ENCODE data around the gene CEP72. TPM values are rescaled to one million over a fixed set of nuclear protein-coding genes. Genes with fewer than 3 reads are reported as not detected.
A peak's percentile ranks its signal among the peaks of the same experiment; 100 is the strongest.

CEP72 gene
- total RNA-seq, 1 donor from 2014 or later, result 0.32 TPM

GRCh38 chr5:588406-588995 lies 23.6 kb upstream of the CEP72 start:
- H3K27me3 ChIP-seq, result no peaks in the 10 kb centered on the region
- H3K36me3 ChIP-seq, result no peaks in the 10 kb centered on the region
- TF ChIP-seq CTCF (IDR thresholded peaks at IDR 0.05), result no peak
- H3K4me1 ChIP-seq, result no peaks in the 10 kb centered on the region
- H3K27ac ChIP-seq, result no peak overlapping the region
- DNase-seq (ENCODE audit: low spot score in 2 of 2), result no peak
- no peak overlapping the region for H3K4me3 ChIP-seq
- intact Hi-C loops (cut with DNase I), result no loop called here
- peaks cover 0 to 4% of the 10 kb centered on the region in 2 donors for H3K9me3 ChIP-seq

DNA sequence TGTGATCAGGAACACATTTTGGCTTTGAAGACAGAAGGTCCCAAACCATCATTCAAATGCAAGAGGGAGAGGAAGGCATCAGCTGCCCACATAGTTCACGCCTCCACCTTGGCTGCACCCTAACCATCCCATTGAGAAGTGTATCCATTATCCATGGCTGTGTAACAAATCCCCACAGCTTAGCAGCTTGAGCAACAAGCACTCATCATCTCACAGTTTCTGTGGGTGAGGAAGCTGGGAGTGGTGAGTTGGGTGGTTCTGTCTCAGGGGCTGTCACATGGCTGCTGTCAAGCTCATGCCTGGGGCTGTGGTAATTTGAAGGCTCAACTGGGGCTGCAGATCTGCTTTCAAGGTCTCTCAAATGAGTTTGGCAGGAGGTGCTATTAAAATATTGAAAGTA lies 23.0 kb upstream of the CEP72 start:
- H3K4me1 ChIP-seq, result no peaks in the 10 kb centered on the region
- DNase-seq (ENCODE audit: low spot score in 2 of 2), result no peak
- H3K27ac ChIP-seq, result no peak overlapping the region
- TF ChIP-seq CTCF (IDR thresholded peaks at IDR 0.05), result no peak
- no peak overlapping the region for H3K4me3 ChIP-seq
- intact Hi-C loops (cut with DNase I), result no loop called here
- no peaks in the 10 kb centered on the region for H3K36me3 ChIP-seq
- H3K9me3 ChIP-seq, result peaks cover 0 to 4% of the 10 kb centered on the region in 2 donors
- H3K27me3 ChIP-seq, result no peaks in the 10 kb centered on the region

DNA sequence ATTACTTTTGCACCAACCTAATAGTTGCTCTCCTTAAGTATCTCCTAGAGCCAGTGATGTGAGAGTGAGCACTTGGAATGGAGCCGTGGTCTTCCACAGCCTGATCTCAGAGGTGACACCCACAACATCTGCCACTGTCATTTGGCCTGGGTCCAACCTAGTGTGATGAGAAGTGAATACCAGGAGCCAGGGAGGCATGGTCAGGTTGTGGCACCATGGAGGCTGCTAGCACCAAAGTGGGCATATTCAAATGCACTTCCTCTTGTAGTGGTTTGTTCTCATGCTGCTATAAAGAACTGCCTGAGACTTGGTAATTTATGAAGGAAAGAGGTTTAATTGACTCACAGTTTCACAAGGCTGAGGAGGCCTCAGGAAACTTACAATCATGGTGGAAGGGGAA lies 22.6 kb upstream of the CEP72 start:
- no peaks in the 10 kb centered on the region for H3K36me3 ChIP-seq
- no peak for TF ChIP-seq CTCF (IDR thresholded peaks at IDR 0.05)
- H3K4me1 ChIP-seq, result no peaks in the 10 kb centered on the region
- intact Hi-C loops (cut with DNase I), result no loop called here
- H3K27ac ChIP-seq, result no peak overlapping the region
- H3K27me3 ChIP-seq, result no peaks in the 10 kb centered on the region
- peak in 1 of 2 donors; percentile 39 for DNase-seq (ENCODE audit: low spot score in 2 of 2)
- no peak overlapping the region for H3K4me3 ChIP-seq
- peaks cover 0 to 4% of the 10 kb centered on the region in 2 donors for H3K9me3 ChIP-seq

GRCh38 chr5:590346-590745 lies 21.8 kb upstream of the CEP72 start:
- no peaks in the 10 kb centered on the region for H3K27me3 ChIP-seq
- no peak for TF ChIP-seq CTCF (IDR thresholded peaks at IDR 0.05)
- H3K4me3 ChIP-seq, result no peak overlapping the region
- intact Hi-C loops (cut with DNase I), result no loop called here
- H3K27ac ChIP-seq, result no peak overlapping the region
- H3K9me3 ChIP-seq, result peaks cover 0 to 4% of the 10 kb centered on the region in 2 donors
- no peaks in the 10 kb centered on the region for H3K4me1 ChIP-seq
- no peaks in the 10 kb centered on the region for H3K36me3 ChIP-seq
- DNase-seq (ENCODE audit: low spot score in 2 of 2), result no peak

DNA sequence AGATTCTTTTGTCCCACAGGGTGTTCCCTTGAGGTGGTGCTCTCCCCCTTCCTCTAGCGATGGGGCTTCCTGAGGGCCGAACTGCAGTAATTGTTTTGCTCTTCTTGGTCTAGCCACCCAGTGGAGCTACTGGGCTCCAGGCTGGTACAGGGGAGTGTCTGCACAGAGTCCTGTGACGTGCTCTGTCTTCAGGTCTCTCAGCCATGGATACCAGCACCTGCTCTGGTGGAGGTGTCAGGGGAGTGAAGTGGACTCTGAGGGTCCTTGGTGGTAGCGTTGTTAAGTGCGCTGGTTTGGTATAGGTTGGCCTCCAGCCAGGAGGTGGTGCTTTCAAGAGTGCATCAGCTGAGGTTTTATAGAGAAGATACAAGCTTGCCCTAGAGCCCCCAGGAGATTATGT lies 20.4 kb upstream of the CEP72 start:
- Histone ChIP-seq H3K27ac (no peak overlapping the region), H3K27me3 (no peaks in the 10 kb centered on the region), H3K9me3 (peaks cover 0 to 4% of the 10 kb centered on the region in 2 donors), H3K4me1 (no peaks in the 10 kb centered on the region), H3K36me3 (no peaks in the 10 kb centered on the region), H3K4me3 (no peak overlapping the region)
- intact Hi-C loops (cut with DNase I), result no loop called here
- peak in 1 of 2 donors; percentile 50 for DNase-seq (ENCODE audit: low spot score in 2 of 2)
- TF ChIP-seq CTCF (IDR thresholded peaks at IDR 0.05), result no peak

DNA sequence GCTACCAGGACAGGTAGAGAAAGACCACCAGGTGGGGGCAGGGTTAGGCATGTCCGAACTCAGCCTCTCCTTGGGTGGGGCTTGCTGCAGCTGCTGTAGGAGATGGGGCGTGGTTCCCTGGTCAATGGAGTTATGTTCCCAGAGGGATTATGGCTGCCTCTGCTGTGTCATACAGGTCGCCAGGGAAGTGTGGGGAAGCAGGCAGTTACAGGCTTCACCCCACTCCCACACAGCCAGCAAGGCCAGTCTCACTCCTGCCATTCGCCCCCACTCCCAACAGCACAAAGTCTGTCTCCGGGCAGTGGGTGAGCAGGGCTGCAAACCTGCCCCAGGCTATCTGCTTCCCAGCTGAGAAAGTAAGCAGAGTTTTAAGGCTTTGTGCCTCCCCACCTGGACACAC lies 20.0 kb upstream of the CEP72 start:
- no peaks in the 10 kb centered on the region for H3K27me3 ChIP-seq
- H3K36me3 ChIP-seq, result no peaks in the 10 kb centered on the region

More for the DNA sequence above, 20.0 kb upstream of the CEP72 start:
- Histone ChIP-seq H3K4me3 (no peak overlapping the region), H3K9me3 (peaks cover 0 to 4% of the 10 kb centered on the region in 2 donors), H3K4me1 (no peaks in the 10 kb centered on the region), H3K27ac (no peak overlapping the region)
- peak in 1 of 2 donors; percentile 43 for DNase-seq (ENCODE audit: low spot score in 2 of 2)
- intact Hi-C loops (cut with DNase I), result no loop called here
- TF ChIP-seq CTCF (IDR thresholded peaks at IDR 0.05), result no peak

Measured in ascending aorta (tissue), 2 donors.